GM19397 (cell line): ENCODE results near the gene PLEKHG2.
"Not testable (repeated sequence)": the region's sequence is repeated elsewhere in the genome, so short reads cannot be mapped to it uniquely, and the experiment has no call there.

Experiments used
- ATAC-seq: cut with Tn5 transposase; IDR thresholded peaks from one replicate; pipeline ENCODE4 v1.9.1; 2021; ENCODE audit warnings: mild to moderate bottlenecking, moderate library complexity; ENCODE audit not compliant: unreplicated experiment

PLEKHG2 gene

GRCh38 chr19:39412100-39412866 is at the start of gene PLEKHG2:
Gene PLEKHG2, plus strand, starts transcription at chr19:39412669. Its CDS starts 1,418 bp downstream, at chr19:39414087.
- ATAC-seq, result peak; percentile 56

GRCh38 chr19:39362682-39363657 is 49.5 kb upstream of the PLEKHG2 start:
- ATAC-seq, result no peak

GRCh38 chr19:39363901-39364457 is 48.5 kb upstream of the PLEKHG2 start:
- ATAC-seq, result no peak

- no peak for ATAC-seq
These were observed 46.9 kb upstream of the PLEKHG2 start for GRCh38 chr19:39365531-39365930.

- ATAC-seq, result no peak
These were observed 43.3 kb upstream of the PLEKHG2 start for GRCh38 chr19:39369200-39369599.

- no peak for ATAC-seq
These were observed 41.7 kb upstream of the PLEKHG2 start for GRCh38 chr19:39370735-39371134.

- no peak for ATAC-seq
These were observed 40.2 kb upstream of the PLEKHG2 start for GRCh38 chr19:39372047-39372802.

GRCh38 chr19:39372941-39373340 is 39.5 kb upstream of the PLEKHG2 start:
- ATAC-seq, result no peak

- ATAC-seq, result no peak
These were observed 36.5 kb upstream of the PLEKHG2 start for GRCh38 chr19:39375929-39376328.

- no peak for ATAC-seq
These were observed 34.8 kb upstream of the PLEKHG2 start for GRCh38 chr19:39377373-39378362.

- ATAC-seq, result not testable (repeated sequence)
These were observed 33.1 kb upstream of the PLEKHG2 start for GRCh38 chr19:39379366-39379765.

GRCh38 chr19:39379865-39380396 is 32.5 kb upstream of the PLEKHG2 start:
- ATAC-seq, result no peak

- no peak for ATAC-seq
These were observed 31.7 kb upstream of the PLEKHG2 start for GRCh38 chr19:39380521-39381502.

GRCh38 chr19:39381910-39382611 is 30.4 kb upstream of the PLEKHG2 start:
- no peak for ATAC-seq

GRCh38 chr19:39382991-39383828 is 29.3 kb upstream of the PLEKHG2 start:
- ATAC-seq, result no peak

- no peak for ATAC-seq
These were observed 27.5 kb upstream of the PLEKHG2 start for GRCh38 chr19:39384839-39385568.
